GM21447 (cell line): ENCODE data around the gene NUB1.

Experiments
- ATAC-seq: cut with Tn5 transposase; IDR thresholded peaks from one replicate; pipeline ENCODE4 v1.9.1; 2021; ENCODE audit not compliant: unreplicated experiment

Gene NUB1

DNA sequence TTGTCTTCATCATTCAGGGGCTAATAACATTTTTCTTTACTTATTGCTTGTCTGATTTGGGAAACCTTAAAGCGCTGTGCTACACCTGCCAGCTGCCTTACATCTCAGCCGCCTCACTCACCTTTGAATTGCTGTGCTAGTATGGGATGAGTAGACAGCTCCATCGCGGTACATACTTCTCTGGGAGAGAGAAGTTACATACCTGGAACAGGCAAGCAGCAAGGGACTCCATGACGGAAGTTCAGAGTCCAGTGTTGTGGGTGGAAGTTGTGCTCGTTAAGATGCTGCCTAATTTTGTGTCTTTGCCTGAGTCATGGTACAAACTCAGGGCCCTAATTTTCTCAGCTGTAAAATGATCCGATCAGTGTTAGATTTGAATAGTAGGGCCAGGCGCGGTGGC lies 1.9 kb downstream of the NUB1 start:
- no peak for ATAC-seq

DNA sequence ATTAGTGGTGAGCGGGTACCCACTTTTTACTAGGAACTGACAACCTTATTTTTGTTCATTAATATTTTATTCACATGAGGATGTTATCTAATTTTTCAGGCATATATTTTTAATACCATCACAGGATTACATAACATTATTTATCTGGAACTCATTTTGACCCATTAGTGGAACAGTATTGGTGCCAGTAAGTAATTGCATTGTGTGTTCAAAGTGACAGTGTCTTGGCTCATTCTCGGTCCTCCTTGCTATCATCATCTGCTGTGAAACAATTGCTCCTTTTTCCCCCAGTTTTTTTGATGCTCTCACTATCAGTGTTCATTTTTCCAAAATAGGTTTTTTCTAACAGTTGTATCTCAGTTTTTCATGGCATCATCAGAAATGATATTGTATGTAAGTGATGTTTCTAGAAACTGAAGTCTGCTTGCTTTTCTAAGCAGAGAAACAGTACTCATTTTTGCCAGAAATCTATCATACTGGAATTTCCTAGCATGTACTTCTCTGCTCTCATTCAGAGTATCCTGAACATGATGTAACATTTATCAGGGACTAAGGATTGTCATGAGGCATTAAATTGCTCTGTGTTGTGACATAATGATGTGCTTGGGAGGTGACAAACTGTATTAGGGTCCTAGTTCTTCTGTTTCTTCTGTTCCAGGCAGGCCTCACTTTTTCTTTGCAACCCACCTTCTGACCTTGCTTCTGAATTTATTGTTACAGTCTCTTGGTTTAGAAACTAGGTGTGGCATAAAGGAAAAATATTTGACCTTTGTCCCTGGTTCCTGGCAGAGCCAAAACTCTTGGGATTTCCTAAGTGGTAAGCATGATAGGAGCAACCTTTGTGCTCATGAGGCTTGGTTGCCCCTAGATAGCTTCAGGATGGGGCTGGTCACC lies 4.2 kb downstream of the NUB1 start:
- no peak for ATAC-seq

DNA sequence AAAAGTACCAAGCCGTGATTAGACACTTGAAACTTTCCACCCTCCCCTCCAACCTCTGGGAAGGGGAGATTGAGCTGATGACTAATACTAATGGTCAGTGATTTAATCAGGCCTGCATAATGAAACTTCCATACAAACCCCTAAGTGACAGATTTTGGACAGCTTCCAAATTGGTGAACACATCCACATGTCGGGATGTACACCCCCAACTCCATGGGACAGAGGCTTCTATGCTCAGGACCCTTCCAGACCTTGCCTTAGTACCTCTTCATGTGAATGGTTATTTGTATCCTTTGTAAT lies 4.8 kb downstream of the NUB1 start:
- ATAC-seq: no peak

DNA sequence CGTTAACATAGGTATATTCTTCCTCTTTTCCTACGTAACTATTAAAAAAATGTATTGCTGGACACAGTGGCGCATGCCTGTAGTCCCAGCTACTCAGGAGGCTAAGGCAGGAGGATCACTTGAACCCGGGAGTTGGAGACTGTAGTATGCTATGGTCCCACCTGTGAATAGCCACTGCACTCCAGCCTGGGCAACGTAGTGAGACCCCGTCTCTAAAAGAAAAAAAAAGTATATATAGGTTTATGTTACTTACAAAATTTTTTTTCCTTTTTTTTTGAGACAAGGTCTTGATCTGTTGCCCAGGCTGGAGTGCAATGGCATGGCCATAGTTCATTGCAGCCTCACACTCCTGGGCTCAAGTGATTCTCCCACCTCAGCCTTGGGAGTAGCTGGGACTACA lies 5.6 kb downstream of the NUB1 start:
- ATAC-seq: no peak

DNA sequence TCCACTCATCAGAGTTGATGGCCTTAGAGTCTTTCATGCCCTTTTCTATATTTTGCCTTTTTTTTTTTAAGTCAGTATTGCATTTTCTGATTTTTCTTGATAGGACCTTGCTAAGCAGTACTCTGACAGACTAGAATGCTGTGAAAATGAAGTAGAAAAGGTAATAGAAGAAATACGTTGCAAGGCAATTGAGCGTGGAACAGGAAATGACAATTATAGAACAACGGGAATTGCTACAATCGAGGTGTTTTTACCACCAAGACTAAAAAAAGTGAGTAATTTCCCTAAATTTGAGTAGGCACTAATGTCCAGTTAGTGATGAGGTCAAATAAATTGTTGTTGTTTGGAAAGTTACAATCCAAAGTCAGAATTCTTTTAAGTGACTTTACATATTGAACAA lies 7.4 kb downstream of the NUB1 start:
- no peak for ATAC-seq

DNA sequence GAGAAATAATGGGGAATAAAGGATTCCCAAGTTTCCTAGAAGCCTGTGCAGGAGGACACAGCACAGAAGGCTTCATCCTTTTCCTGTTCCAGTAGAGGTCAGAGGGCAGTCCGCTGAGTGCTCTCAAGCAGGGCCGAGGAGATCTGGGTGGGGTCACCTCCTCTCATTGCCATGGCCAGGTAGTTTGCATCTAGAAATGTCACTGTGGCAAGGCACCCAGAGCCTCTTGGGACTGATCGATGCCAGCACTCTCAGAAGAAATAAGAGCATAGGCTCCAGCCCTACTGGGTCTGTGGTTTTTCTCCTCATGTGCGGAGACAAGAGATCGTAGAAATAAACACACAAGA lies 7.9 kb downstream of the NUB1 start:
- ATAC-seq: peak; percentile 33

DNA sequence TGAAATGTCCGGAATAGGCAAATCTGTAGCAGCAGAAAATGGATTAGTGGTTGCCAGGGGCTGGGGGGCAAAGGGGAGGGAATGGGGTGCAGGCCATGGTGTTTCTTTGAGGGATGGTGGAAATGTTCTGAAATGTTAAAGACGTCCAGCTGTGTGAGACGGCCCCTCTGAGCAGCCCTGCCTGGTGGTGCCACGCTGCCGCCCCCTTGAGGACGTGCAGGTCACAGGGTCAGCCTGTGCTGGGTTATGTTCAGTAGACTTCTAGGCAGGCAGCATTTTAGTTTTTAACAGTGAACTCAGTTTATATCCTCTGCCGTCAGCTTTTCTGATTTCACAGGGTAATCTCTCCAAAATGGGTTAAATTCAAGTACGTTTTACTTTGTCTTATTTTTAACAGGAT lies 9.4 kb downstream of the NUB1 start:
- no peak for ATAC-seq

DNA sequence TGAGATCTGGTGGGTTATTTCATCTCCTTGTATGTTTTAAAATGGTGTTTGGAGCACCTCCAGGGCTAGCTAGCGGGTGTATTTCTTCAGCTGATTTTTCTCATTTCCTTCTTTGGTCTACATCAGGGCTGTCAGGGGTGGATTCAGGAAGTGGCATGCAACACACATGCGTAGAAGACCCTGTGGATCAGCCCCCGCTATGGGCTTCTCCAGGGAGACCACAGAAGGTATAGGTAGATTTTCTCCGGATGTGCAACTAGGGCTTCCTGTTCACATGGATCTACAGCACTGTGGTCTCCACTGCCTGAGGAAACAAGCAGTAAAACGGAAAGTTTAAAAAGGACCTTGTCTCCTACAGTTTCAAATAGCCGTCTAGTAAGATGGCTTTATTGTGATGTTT lies 10.4 kb downstream of the NUB1 start:
- ATAC-seq: peak; percentile 44

DNA sequence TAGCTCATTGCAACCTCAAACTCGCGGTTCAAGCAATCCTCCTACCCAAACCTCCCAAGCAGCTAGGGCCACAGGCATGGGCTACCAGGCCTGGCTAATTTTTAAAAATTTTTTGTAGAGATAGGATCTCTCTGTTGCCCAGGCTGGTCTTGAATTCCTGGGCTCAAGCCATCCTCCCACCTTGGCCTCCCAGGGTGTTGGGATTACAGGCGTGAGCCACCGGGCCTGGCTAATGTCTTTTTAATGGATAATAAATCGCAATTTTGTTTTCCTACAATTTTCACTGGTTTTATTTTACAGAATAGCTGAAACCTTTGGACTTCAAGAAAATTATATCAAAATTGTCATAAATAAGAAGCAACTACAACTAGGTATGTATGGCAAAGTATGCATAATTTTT lies 10.9 kb downstream of the NUB1 start:
- ATAC-seq: peak; percentile 11

DNA sequence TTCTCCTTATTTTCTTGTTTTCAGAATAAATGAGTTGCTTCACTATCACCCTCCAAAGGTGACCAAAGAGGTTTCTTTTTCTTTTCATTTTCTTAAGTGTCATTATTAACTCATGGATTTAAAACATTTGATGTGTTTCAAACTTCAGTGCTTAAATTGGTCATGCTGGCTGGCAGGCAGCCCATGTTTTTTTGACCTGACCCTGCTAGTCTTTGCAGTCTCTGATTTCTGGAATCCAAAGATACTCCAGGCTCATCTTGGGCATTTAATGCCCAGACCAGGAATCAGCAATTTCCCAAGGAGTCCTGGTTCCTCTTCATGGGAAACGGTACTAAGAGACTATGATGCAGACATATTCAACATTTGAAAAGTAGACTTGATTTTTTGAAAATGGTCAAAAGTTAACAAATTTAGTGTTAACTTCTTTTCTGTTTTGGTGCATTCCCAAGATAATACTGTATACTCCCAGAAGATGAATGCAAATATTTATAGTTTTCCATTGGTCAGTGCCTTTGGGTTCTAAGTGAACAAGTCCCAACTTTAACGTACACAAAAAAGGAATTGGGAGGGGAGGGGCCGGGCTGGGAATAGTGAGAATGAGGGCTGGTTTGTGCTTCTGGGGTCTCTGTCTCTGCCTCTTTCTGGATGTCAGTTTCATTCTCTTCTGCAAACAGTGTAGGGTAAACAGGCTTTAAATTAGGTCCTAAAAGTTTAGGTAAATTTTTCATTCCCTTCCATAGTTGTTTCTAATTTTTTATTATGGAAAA lies 19.8 kb downstream of the NUB1 start:
- no peak for ATAC-seq

DNA sequence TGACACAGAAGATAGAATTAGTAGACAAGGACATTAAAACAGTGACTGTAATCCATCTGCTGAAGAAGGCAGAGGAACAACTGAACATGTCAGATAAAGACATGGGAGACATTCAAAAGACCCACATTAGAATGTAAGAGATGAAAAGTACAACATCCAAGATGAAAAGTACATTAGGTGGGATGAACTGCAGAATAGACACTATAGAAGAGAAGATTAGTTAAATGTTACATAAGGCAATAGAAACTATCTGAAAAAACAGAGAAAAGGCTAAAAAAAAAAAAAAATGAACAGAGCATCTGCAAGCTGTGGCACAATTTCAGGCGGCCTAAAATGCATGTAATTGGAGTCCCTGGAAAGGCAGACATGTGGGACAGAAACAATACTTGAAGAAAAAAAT lies 21.6 kb downstream of the NUB1 start:
- ATAC-seq: no peak

DNA sequence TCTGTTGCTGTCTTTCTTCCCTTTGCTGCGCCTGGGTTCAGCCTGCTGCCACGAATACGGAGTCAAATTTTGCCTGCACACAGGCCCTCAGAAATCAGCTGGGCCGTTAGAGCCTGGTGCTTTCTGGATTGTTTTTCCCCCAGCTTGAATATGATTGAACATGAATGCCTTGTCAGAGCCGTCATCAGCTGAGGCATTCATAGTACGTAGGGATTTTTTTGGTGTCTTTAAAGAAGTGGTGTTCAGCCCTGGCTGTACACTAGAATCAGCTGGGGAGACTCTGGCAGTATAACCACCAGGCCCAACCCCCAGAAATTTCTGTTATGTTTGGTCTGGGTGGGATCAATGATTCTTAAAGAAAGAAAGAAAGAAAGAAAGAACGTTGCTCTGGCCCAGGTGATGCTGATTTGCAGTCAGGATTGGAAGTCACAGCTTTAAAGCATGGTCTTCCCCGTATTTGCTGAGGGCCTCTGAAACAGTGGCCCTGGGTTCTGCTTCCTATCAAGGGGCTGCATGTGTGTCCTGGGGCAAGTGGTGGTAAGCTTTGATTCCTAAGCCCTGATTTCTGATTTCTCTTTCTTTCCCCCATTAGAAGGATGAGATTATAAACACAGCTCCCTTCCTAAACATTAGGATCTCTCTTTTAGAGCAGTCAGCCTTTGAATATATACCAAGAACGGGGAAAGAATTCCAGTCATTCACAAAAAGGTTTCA lies 24.7 kb downstream of the NUB1 start:
- ATAC-seq: no peak

DNA sequence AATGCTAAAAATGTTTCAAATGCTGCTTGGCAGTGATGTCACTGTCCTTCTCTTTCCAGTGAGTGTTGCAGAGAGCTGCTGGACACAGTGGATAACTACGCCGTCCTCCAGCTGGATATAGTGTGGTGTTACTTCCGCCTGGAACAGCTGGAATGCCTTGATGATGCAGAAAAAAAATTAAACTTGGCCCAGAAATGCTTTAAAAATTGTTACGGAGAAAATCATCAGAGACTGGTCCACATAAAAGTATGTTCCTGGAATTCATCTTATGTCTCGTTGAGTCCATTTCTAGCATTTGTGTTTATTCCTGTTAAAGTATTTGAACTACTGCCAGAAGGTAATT lies 25.2 kb downstream of the NUB1 start:
- no peak for ATAC-seq

DNA sequence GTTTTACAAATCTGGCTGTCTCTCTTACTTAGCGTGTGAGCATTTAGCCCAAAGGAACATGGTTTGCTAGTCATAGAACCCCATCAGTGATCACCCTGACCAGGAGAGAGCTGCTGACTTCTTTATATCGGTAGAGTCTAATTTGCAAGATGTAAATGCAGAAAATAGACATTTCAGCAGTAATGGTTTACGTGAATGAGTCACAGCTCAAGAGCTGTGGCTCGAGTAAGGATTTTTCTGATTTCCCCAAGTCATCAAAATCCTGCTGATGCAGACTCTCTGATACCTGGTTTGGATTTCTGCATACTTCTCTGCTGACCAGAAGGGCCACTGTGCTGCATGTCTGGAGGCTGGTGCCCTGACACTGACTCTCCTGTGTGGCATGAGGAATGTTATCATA lies 25.7 kb downstream of the NUB1 start:
- no peak for ATAC-seq

DNA sequence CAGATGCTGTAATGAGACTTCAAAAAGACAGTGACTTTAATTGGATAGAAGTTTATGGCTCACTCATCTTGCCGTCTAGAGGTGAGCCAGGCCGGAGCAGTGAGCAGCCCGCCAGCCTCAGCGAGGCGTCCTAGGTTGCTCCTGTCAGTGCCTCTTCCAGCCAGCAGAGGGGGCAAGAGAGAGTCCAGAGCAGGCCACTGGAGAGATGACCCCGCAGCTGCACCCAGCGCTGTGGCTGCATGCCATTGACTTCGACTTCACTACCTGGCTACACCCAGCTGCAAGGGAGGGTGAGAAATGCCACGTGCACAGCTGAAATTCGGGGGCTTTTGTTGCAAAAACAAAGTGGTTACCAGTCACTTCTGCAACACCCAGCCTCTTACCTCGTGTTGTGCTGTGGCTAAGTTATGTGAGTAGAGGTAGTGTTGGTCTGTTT lies 26.5 kb downstream of the NUB1 start:
- peak; percentile 90 for ATAC-seq

DNA sequence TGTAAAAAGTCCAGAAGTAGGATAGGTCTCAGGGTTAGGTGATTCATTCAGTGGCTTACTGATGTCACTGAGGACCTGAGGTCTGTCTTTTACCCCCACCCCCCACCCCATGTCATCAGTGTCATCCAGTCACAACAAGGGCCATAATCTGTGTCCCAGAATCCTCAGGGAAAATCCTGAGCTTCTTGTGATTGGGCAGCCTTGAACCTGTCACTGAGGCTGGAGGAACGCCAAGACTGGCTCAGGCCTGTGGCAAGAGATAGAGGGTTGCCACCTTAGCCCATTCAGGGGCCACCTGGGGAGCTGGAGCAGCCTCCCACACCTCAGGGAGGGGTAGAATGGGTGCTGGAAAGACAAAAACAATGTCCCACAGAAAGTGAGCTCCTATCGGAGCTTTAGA lies 29.7 kb downstream of the NUB1 start:
- no peak for ATAC-seq

DNA sequence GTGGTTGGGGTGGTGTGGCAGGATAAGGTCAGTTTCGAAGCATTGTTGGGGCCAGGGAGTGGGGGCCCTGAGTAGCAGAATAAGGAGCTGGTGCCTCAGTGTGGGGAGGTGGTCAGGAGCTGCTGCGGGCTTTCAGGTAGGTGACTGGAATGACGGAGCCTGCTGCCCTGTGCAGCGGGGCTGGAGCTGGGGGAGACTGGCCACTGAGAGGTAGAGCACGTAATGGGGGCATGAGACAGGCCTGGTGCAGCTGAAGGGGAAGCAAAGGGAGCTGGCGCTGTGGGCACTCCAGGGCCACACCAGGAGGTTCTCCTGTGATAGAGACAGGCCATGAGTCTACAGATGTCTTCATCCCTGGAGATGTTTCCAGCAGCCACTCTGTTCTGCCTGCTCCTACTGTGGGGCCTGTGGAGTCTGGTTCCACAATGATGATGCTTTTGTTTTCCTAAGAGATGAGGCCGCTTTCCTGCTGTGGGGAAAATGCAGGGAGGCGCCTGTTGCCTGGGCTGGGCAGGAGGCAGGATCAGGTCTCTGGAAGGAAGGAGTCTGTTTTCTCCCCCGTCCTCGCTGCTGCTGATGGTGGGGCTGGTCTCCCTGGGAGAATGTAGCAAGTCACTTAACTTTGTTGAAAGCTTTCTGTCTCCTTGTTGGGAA lies 31.1 kb downstream of the NUB1 start:
- ATAC-seq: no peak

DNA sequence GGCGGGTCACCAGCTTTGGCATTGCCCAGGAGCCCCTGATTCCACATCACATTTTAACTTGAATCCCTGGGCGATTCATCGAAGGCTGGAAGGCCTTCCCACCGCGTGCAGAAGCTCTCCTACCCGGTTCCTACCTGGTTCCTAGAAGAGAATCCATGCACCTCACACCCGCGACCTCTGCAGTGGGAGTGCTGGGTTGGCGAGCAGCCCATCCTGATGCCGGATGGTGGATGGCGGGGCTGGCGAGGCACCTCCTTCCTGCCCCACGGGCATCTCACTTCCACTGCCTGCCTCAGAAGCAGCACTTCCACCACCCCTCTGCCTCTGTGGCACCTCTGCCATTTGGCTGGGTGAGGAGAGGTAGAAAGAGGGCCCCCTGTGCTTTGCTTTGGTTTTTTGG lies 32.0 kb downstream of the NUB1 start:
- no peak for ATAC-seq

DNA sequence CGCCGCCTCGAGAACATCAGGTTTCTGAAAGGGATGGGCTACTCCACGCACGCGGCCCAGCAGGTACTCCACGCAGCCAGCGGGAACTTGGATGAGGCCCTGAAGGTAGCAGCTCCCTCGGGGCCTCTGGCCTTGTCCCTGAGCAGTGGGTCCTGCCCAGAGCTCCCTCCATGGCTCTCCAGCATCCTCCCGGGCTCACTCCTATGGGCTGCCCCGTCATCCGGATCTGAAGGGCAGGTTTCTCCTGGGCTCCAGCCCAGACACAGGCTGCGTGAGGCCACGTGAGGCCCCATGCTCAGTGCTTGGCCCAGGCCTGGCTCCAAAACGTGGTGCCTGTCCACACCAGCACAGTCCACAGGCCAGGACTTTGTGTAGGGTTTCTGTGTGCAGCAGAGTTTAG lies 32.5 kb downstream of the NUB1 start:
- no peak for ATAC-seq

DNA sequence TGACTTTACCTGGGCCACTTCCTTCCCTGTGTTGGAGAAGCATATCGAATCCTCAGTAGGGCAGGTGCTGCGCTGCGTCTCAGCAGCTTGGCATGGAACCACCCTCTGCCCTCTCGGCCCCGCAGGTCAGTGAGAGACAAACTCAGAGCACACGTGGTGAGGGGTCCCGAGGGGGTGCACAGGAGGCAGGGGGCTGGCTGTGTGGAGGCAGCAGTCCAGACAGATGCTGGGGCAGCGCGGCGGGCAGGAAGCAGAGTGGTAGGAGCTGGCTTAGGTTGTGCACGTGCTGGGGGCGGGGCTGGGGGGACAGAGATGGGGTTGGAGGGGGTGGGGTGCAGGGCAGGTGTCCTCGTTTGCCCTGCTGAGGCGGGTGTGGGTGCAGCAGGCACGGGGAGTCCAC lies 33.1 kb downstream of the NUB1 start:
- ATAC-seq: no peak

DNA sequence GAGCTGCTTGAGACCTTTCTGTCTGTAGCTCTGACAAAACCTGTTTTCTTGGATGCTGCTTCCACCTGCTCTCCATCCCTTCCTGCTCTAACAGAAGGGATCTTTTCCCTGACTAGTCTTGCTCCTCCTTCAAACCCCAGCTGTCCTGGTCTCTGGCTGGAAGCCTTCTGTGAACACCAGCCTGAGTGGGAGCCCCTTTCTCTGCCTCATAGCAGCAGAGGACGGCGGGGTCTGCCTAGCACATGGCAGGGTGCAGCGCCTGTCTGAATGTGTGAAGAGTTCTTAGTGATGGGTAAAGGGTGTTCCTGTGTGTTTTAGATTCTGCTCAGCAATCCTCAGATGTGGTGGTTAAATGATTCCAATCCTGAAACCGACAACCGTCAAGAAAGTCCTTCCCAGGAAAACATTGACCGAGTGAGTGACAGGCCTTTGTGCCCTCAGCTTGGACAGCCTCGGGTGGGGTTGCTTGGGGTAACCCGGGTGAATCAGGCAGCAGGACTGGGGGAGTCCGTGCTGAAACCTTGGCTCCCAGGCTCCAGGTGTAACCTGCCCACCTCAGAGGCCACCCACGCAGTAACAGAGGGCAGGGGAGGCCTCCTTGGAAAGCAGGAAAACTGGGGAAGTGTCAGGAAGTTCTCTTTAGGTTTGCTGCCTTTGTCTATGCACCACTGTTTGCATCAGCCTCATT lies 34.1 kb downstream of the NUB1 start:
- no peak for ATAC-seq
